Measurements from ENCODE around the gene IGDCC3. TPM values are rescaled to one million over a fixed set of nuclear protein-coding genes. Genes with fewer than 3 reads are reported as not detected.

Gene IGDCC3
- total and polyA plus RNA-seq, 2 donors (not counting 3 experiments of a cell fraction or from before 2014, with no cell fraction given): 0.03 TPM; not detected in 1

DNA sequence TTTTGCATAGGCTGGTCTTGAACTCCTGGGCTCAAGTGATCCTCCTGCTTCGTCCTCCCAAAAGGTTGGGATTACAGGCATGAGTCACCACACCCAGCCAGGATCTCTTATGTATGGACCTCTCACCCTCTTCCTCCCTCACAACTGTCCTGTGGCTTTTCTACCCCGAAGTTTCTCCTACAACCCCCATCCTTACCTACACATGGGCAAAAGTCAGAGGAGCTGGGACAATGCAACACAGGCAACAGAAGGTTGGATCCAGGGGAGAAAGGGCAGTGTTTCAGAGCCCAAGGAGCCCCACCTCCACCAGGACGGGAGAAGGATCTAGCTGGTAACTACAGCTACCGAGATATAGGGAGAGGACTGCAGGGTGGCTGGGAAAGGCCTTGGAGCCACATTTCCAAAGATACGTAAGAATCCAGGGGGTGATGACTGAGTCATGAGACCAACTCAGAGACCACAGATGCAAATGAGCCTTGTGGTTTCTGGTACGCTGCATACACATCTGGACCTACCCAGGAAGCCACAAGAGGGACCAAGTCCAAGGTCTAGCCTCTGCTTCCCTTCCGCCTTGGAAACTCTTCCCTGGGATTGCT lies 31.3 kb upstream of the IGDCC3 start:
- DNase-seq (ENCODE audit: low read depth, low spot score): no peak
- no peak overlapping the region for H2AFZ ChIP-seq (ENCODE audit: low read depth, low read length)
- H3K9ac ChIP-seq (replicated peaks; ENCODE audit: extremely low read depth, insufficient read depth, low read length): no peak overlapping the region
- H3K36me3 ChIP-seq (ENCODE audit: control insufficient read depth in 2 of 2, extremely low read depth in 1 of 2, insufficient read depth in 2 of 2, low read length in 2 of 2): no peaks in the 10 kb centered on the region
- H3K4me1 ChIP-seq (ENCODE audit: control insufficient read depth, extremely low read depth, insufficient read depth, low read length): no peaks in the 10 kb centered on the region
- peaks cover 2 to 21% of the 10 kb centered on the region in 2 experiments for H3K27me3 ChIP-seq (ENCODE audit: control insufficient read depth in 2 of 2, insufficient read depth in 2 of 2, low read length in 2 of 2)
- intact Hi-C loops (cut with micrococcal nuclease) (no loop called here), dilution Hi-C loops (cut with MboI; ENCODE audit: extremely low pct_ligation_motif_present, low sequenced_read_pairs) (no loop called here)
- H3K9me1 ChIP-seq (replicated peaks; ENCODE audit: control insufficient read depth, extremely low read depth, insufficient read depth, low read length): no peaks in the 10 kb centered on the region
- no peak for FAIRE-seq
- ChIA-PET CTCF (interaction anchor here (3.1 kb wide), 1 partner anchor 9 kb away, joined by 18 read pairs; no protein-coding TSS in a partner anchor), POLR2A (no interaction called here)
- no peaks in the 10 kb centered on the region for H3K9me3 ChIP-seq (replicated peaks; ENCODE audit: control insufficient read depth, insufficient read depth, low read length)
- H3K27ac ChIP-seq (ENCODE audit: insufficient read depth, low read depth, low read length): no peak overlapping the region
- no peak overlapping the region for H3K4me2 ChIP-seq (ENCODE audit: insufficient read depth, low read length)
- no TSS peak for BruUV-seq (replicated peaks)
- TF ChIP-seq GATA2 (IDR thresholded peaks at IDR 0.05; ENCODE audit: insufficient read depth, insufficient read length, low read depth, low read length) (no peak), POLR2AphosphoS5 (IDR thresholded peaks at IDR 0.05; ENCODE audit: insufficient read depth, low read depth, low read length) (no peak), POLR2A (IDR thresholded peaks at IDR 0.05; ENCODE audit: low read depth, low read length) (no peak), MYC (IDR thresholded peaks at IDR 0.05; ENCODE audit: low read depth, low read length) (no peak), JUN (IDR thresholded peaks at IDR 0.05; ENCODE audit: borderline replicate concordance, insufficient read depth, insufficient read length, low read depth) (no peak), FOS (IDR thresholded peaks at IDR 0.05; ENCODE audit: borderline replicate concordance, insufficient read depth, low read length) (no peak), EZH2 (IDR thresholded peaks at IDR 0.05; ENCODE audit: borderline replicate concordance, low read depth, low read length, severe bottlenecking) (no peak)
- TF ChIP-seq, protein P1, sequence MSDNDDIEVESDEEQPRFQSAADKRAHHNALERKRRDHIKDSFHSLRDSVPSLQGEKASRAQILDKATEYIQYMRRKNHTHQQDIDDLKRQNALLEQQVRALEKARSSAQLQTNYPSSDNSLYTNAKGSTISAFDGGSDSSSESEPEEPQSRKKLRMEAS (IDR thresholded peaks at IDR 0.05; ENCODE audit: insufficient read depth, insufficient read length): no peak
- TF ChIP-seq, protein P2, sequence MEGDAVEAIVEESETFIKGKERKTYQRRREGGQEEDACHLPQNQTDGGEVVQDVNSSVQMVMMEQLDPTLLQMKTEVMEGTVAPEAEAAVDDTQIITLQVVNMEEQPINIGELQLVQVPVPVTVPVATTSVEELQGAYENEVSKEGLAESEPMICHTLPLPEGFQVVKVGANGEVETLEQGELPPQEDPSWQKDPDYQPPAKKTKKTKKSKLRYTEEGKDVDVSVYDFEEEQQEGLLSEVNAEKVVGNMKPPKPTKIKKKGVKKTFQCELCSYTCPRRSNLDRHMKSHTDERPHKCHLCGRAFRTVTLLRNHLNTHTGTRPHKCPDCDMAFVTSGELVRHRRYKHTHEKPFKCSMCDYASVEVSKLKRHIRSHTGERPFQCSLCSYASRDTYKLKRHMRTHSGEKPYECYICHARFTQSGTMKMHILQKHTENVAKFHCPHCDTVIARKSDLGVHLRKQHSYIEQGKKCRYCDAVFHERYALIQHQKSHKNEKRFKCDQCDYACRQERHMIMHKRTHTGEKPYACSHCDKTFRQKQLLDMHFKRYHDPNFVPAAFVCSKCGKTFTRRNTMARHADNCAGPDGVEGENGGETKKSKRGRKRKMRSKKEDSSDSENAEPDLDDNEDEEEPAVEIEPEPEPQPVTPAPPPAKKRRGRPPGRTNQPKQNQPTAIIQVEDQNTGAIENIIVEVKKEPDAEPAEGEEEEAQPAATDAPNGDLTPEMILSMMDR (IDR thresholded peaks at IDR 0.05; ENCODE audit: extremely low read depth in 1 of 2, insufficient read depth in 1 of 2, low read depth in 1 of 2, low read length in 2 of 2): no peak
- no peaks in the 10 kb centered on the region for H3K79me2 ChIP-seq (ENCODE audit: control insufficient read depth, insufficient read depth, low read length)
- H4K20me1 ChIP-seq (replicated peaks; ENCODE audit: control insufficient read depth, extremely low read depth, insufficient read depth, low read length): no peaks in the 10 kb centered on the region
- no peak overlapping the region for H3K4me3 ChIP-seq (replicated peaks in 1 of 3; ENCODE audit: insufficient read depth in 1 of 3, low read depth in 1 of 3, low read length in 3 of 3)
